GM20431 (cell line): ENCODE measurements around the gene TEX22.

Experiments used
- in situ Hi-C: fragments of 300-500 bp; cut with MseI, MboI; formaldehyde crosslinking; loops from one replicate; pipeline ENCODE4 v1.15.0; 2020; ENCODE audit warnings: low sequenced_read_pairs; ENCODE audit not compliant: unreplicated experiment

TEX22 gene

DNA sequence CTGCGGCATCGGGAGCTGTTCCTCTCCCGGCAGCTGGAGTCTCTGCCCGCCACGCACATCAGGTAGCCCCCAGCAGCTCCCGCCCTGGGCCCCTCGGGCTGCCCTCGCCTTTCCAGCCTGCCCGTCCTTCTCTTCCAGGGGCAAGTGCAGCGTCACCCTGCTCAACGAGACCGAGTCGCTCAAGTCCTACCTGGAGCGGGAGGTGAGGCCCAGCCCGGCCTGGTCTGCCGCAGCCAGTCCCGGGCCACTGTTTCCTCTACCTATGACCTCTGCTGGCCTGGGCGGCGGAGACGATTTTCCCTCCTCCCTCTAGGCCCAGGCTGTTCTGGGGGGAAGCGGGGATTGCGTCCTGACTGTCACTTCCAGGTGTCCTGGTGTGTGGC lies 51.8 kb downstream of the TEX22 start:
- in situ Hi-C loops: no loop called here

DNA sequence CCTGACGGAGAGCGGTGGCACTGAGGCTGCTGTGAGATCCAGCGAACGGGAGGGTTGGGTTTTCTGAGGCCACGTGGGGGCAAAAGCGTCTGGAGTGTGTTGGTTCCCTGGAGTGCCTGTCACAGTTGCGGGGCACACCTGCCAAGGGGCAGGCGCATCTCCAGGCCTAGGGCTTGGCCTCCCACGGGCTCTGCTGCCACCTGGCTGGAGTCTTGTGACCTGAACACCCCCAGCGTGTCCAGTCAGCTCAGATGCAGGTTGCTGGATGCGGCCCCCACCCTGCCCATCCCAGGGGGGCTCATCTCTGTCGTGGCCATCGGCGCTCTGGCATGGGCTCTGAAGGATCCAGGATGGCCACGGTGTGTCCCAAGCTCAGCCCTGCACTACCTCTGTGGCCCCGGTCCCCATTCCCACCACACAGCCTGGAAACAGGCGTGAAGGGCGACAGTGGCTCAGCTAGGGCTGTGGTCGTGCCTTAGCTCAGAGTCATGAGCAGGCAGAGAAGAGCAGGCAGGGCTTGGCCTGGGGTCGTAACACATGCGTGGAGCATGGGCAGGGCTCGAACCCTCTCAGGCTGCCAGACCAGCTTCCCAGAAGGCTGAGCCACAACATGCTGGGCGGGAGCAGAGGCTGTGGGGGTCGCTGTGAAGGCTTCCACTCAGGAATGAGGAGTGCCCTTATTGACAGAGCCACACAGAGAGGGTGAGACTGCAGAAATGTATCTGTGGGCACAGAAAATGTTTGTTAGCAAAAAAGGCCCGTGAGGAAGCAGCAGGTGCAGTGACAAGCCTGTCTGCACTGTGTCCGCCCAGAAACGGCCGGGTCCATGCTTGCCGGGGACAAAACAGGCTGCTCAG lies 52.8 kb downstream of the TEX22 start:
- in situ Hi-C loops: no loop called here

DNA sequence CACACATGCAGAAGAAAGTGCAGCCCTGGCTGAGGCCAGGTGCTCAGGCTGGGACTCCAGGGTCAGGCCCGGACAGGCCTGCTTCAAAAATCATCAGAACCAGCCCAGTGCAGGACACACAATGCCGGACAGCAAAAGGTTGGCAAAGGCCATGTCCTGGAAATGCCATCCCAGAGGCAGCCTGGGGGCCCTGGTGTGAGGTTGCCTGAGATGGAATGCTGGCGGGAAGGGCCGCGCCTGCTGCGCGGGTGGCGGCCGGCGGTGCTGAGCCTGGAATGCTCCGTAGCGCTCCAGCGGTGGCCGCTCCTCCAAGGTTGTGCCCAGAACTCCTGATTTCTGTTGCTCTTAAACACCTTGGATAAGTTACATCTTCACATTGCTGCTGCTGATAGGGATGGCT lies 54.6 kb downstream of the TEX22 start:
- in situ Hi-C loops: no loop called here

DNA sequence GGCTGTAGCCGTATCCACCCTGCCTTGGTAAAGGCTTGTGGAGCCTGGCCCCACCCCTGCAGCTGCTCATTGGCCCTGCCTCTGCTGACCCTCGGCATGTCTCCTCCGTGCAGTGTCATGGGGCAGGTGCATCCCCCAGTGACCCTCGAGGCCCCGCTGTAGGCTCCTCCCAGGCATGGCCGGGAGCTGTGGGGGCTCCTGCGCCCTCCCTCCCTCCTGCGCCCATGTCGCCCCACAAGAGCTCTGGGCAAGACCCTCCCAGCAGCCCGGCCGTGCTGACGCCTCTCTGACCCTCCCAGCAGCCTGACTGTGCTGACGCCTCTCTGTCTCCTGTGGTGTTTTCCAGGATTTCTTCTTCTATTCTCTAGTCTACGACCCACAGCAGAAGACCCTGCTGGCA lies 55.5 kb downstream of the TEX22 start:
- in situ Hi-C loops: no loop called here

DNA sequence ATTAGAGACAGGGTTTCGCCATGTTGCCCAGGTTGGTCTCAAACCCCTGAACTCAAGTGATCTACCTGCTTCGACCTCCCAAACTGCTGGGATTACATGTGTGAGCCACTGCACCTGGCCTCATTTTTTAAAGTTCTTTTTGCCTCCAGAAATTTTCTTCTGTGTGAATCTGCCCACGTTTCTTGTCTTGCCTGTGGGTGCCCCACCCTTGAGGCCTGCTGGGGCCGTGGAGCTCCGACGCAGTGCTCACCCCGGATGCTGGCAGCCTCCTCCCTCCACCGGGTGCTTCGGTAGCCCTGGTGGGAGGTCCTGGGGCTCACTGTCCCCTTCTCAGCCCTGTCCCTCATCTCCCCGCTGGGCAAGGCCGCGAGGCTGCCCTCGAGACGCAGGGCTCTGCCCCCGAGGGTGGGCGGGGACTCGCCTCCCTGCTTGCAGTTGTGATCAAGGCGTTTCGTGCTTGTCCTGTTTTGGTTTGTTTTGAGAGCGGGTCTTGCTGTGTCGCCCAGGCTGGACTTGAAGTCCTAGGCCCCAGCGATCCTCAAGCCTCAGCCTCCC lies 56.8 kb downstream of the TEX22 start:
- in situ Hi-C loops: no loop called here

DNA sequence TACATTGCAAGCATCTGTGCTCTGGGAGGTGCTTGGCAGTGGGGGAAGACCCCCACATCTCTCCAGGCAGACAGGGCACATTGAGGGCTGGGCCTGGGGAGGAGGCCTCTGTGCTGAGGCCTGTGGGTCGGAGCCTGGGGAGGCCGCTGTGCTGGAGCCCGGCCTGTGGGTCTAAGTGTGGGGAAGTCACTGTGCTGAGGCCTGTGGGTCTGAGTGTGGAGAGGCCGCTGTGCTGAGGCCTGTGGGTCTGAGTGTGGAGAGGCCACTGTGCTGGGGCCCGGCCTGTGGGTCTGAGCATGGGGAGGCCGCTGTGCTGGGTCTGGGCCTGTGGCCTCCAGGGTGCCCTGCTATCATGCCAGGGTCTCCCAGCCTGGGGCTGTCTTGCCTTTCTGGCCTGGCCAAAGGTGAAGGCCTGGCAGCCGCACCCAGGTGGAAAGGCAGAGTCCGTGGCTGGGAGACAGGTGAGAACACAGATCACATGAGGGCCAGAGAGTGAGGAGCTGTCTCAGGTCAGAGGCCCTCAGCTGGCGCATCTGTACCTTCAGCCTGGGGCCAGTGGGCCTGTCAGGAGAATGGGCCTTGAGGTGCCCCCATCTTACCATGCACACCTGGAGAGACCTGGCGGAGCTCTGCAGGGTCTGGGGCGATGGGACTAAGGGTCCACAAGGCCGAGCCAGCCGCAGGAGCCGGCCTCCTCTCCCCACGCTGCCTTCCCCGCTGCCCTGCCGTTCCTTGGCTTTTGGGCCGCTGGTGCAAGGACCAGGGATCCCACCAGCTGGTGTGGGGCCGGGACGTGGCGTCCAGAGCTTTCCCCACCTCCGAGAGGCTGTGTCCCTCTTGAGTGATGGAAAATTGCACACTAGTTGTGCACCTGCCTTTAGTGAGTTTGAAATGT lies 57.7 kb downstream of the TEX22 start:
- in situ Hi-C loops: no loop called here

DNA sequence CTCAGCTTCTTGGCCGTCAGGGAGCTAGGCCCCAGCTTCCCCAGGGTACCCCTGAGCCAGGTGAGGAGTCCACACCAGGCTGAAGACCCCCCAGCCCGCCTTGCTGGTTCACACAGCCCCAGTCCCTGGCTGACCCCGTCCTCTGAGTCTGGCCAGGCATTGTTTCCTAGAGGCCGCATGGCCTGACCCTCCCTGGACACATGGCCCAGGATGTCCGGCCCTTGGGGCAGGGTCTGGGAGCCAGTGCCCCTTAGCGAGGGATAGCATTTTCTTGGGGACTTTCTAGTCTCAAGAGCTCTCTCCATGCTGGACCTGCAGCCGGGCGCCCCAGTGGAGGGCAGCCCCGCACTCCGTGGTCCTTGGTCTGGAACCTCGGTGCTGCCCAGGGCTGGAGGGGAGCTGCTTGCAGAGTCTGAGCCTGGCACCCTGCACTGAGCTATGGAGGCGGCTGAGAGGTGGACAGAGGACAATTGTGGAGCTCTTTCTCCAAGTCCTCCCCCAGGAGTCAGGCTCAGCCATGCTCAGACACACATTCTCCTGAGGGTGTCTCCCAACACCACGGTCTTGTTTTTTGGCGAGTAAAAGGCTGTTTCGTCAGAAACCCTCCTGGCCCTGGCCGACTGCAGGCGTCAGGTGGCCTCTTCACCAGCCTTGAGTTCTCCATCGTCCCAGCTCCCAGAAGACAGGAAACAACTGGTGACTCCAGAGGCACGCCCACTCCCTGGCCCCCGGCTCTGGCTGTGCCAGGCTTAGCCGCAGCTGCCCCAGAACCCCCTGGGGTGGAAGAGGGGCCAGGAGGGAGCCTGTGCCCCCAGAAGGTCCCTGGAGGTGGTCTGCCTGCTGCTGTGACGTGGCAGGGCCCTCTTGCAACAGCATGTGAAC lies 58.6 kb downstream of the TEX22 start:
- in situ Hi-C loops: no loop called here

DNA sequence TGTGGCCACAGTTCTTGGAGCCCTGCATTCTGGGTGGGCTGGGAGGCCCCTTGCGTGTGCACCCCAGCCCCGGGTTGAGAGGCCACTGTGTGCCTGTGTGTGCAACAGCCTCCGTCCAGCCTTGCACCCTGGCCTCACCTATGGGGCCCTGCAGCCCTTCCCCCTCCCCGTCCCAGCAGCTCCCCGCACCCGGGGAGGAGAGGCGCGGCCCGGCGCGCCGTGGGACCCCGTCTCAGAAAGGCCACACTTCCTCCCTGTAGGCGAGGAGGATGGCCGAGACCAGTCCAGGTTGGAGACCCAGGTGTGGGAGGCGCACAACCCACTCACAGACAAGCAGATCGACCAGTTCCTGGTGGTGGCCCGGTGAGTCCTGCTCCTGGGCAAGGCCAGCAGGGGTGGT lies 59.7 kb downstream of the TEX22 start:
- in situ Hi-C loops: no loop called here

DNA sequence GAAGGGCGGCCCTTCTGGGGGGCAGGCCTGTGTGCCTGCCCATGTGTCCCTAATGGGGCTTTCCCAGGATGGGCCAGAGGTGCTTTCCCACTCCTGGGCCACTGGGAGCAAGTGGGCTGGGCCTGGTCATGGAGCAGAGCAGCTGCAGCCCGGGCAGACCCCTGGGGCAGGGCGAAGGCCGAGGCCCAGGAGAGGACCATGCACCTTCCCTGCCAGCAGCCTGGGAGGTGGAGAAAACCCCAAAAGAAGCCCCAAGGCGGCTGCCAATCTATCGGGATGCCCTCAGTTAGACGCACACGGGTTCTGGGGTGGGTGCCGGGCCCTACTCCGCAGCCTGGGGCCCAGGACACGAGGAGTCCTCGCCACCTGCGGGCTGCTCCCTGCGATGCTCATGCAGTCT lies 60.2 kb downstream of the TEX22 start:
- in situ Hi-C loops: no loop called here

DNA sequence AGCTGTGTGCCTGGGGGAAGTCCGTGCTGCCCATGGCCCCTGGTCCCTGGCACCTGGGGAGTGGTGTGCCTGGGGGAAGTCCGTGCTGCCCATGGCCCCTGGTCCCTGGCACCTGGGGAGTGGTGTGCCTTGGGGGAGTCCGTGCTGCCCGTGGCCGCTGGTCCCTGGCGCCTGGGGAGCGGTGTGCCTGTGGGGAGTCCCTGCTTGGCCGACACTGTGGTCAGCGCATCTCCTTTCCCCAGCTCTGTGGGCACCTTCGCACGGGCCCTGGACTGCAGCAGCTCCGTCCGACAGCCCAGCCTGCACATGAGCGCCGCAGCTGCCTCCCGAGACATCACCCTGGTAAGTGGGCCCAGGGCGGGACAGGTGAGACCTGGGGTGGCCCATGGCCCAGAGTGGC lies 61.8 kb downstream of the TEX22 start:
- in situ Hi-C loops: no loop called here

DNA sequence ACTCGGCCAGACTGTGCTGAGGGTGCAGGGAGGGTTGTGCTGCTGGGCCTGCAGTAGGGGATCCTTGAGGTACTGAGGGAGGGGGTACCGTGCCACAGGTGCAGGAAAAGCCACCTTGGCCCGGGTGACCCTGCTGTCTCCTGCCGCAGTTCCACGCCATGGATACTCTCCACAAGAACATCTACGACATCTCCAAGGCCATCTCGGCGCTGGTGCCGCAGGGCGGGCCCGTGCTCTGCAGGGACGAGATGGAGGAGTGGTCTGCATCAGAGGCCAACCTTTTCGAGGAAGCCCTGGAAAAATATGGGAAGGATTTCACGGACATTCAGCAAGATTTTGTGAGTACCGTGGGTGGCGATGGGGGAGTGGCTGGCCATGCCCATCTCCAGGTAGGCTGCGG lies 62.3 kb downstream of the TEX22 start:
- in situ Hi-C loops: no loop called here

DNA sequence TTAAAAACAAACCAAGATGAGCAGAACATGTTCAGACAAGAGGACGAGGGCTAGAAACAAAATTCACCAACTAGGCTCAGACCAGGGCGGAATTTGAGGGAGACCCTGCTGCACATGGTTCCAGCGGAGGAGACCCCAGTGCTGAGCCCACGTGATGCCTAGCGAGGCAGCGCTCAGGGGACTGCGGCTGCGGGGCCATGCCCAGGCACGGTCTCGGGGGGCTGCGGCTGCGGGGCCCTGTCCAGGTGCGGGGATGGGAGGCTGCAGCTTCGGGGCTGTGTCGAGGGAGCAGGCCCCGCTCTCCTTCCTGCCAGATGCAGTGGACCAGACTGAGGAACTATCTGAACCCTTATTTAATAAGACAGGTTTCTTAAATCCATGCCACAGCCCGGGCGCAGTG lies 63.6 kb downstream of the TEX22 start:
- in situ Hi-C loops: no loop called here
